ENCODE measurements around the gene DEAF1. TPM values are rescaled to one million over a fixed set of nuclear protein-coding genes. Genes with fewer than 3 reads are reported as not detected.

DEAF1 gene
- total and polyA plus RNA-seq, 2 of the 13 experiments (the other 11 are each of a cell fraction or from before 2014, with no cell fraction given), result 22.3 to 29.6 TPM

- TF ChIP-seq, protein P1, sequence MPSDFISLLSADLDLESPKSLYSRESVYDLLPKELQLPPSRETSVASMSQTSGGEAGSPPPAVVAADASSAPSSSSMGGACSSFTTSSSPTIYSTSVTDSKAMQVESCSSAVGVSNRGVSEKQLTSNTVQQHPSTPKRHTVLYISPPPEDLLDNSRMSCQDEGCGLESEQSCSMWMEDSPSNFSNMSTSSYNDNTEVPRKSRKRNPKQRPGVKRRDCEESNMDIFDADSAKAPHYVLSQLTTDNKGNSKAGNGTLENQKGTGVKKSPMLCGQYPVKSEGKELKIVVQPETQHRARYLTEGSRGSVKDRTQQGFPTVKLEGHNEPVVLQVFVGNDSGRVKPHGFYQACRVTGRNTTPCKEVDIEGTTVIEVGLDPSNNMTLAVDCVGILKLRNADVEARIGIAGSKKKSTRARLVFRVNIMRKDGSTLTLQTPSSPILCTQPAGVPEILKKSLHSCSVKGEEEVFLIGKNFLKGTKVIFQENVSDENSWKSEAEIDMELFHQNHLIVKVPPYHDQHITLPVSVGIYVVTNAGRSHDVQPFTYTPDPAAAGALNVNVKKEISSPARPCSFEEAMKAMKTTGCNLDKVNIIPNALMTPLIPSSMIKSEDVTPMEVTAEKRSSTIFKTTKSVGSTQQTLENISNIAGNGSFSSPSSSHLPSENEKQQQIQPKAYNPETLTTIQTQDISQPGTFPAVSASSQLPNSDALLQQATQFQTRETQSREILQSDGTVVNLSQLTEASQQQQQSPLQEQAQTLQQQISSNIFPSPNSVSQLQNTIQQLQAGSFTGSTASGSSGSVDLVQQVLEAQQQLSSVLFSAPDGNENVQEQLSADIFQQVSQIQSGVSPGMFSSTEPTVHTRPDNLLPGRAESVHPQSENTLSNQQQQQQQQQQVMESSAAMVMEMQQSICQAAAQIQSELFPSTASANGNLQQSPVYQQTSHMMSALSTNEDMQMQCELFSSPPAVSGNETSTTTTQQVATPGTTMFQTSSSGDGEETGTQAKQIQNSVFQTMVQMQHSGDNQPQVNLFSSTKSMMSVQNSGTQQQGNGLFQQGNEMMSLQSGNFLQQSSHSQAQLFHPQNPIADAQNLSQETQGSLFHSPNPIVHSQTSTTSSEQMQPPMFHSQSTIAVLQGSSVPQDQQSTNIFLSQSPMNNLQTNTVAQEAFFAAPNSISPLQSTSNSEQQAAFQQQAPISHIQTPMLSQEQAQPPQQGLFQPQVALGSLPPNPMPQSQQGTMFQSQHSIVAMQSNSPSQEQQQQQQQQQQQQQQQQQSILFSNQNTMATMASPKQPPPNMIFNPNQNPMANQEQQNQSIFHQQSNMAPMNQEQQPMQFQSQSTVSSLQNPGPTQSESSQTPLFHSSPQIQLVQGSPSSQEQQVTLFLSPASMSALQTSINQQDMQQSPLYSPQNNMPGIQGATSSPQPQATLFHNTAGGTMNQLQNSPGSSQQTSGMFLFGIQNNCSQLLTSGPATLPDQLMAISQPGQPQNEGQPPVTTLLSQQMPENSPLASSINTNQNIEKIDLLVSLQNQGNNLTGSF (CRISPR knock-in tag; IDR thresholded peaks at IDR 0.05), result peak; percentile 15; the same call in 1 of the 2 replicates
- TF ChIP-seq SP1 (IDR thresholded peaks at IDR 0.05), result no peak
- TF ChIP-seq SP1 (CRISPR knock-in tag; IDR thresholded peaks at IDR 0.05), result 0 out of 2 replicates have a peak, but pooled peaks have one; percentile 10
- no peak for TF ChIP-seq HNRNPK (IDR thresholded peaks at IDR 0.05; ENCODE audit: low read depth, low read length, poor library complexity, severe bottlenecking)
Observed at GRCh38 chr11:706439-706956, 11.5 kb upstream of the DEAF1 start (continued).

DNA sequence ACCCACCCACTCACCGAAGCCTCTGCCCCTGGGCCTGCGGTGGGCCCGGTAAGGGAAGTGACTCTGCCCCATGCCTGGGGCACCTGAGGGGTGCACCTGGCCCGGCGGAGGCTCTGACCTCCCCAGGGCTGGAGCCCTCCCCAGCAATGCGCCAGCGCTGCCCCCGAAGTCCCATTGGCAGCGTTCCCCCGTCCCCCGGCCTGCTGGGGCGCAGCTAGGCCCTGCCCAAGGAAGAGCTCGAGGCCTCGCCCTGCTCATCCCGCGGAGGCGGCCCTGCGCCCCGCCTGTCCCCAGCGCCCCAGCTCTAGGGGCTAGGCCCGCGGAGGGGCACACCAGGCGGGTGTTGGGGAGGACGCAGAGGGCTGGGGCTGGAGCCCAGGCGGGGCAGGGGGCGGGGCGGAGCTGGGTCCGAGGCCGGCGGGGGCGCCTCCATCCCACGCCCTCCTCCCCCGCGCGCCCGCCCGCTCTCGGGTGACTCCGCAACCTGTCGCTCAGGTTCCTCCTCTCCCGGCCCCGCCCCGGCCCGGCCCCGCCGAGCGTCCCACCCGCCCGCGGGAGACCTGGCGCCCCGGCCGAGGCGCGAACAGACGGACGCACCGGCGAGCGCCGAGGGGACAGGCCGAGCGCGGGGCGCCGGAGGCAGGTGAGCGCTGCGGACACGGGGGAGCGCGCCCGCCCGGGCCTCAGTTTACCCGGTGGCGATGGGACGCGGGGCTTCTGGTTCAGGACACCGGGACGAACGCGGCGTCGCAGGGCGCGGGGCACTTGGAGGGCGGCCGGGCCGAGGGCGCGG lies 10.8 kb upstream of the DEAF1 start, which contains the start of gene EPS8L2:
TSS of gene EPS8L2 (plus strand) at position 586 of the 793 bp plus-strand sequence. CDS start 3,177 bp downstream, outside the sequence.
- in situ Hi-C loops (cut with HindIII; ENCODE audit: extremely low pct_ligation_motif_present, low pct_unique_long_range_greater_than_20kb) (no loop called here), intact Hi-C loops (cut with micrococcal nuclease; ENCODE audit: unreplicated experiment) (loop anchor here (2.0 to 10.0 kb wide), 3 partner anchors 23 to 71 kb away; partner anchors contain the start of gene GATD1)
- FAIRE-seq (no peak), ATAC-seq (peak; percentile 22), DNase-seq (ENCODE audit: low spot score) (no peak)
- Histone ChIP-seq H3K9ac (ENCODE audit: insufficient read depth, low read depth, low read length) (peak within 1 kb of the TSS; percentile 92), H3K27me3 (ENCODE audit: control insufficient read depth in 1 of 2, insufficient read depth in 2 of 2, low read length in 2 of 2) (no peaks in the 10 kb centered on the region; a peak in 1 of 5 replicates), H4K20me1 (ENCODE audit: insufficient read depth, low read length) (0 out of 2 replicates have a peak, but pooled peaks cover 5% of the 10 kb centered on the region), H3K36me3 (replicated peaks in 1 of 2; ENCODE audit: control insufficient read depth in 1 of 2, insufficient read depth in 2 of 2, low read length in 2 of 2) (peaks cover 2 to 8% of the 10 kb centered on the region in 2 experiments; a peak in 4 of 5 replicates), H3K4me1 (ENCODE audit: insufficient read depth, low read length) (peaks cover 73% of the 10 kb centered on the region), H3K4me3 (replicated peaks in 1 of 3; ENCODE audit: insufficient read depth in 1 of 3, low read depth in 2 of 3, low read length in 3 of 3) (peak within 1 kb of the TSS; percentile 94 to 97 (median 96)), H3K4me2 (ENCODE audit: low read depth, low read length) (peak within 1 kb of the TSS; percentile 83), H3K9me3 (ENCODE audit: low read length) (no peaks in the 10 kb centered on the region), H2AFZ (ENCODE audit: low read length) (no peak within 1 kb of the TSS), H3K27ac (ENCODE audit: extremely low read length, insufficient read depth, low read length) (peak within 1 kb of the TSS; percentile 96), H3K79me2 (ENCODE audit: insufficient read depth, low read length) (peaks cover 42% of the 10 kb centered on the region)
- BruUV-seq (replicated peaks), result no TSS peak
- CTCF ChIA-PET (ENCODE audit: low intra/inter-chr PET ratio, low total read pairs), result no interaction called here
- POLR2A ChIA-PET, result interaction anchor here (1.4 to 7.9 kb wide), 13 partner anchors 9 to 350 kb away, joined by 3 to 203 read pairs (median 6); partner anchors contain the start of genes DEAF1, GATD1, PNPLA2 and RPLP2
- WGBS (ENCODE audit: low lambda C conversion rate), result no CpG with 5 or more reads among the region's 90 CpGs
- TF ChIP-seq NFE2 (CRISPR knock-in tag; IDR thresholded peaks at IDR 0.05), result no peak
- TF ChIP-seq PRDM15 (CRISPR knock-in tag; IDR thresholded peaks at IDR 0.05), result peak; percentile 30; the same call in 1 of the 2 replicates
- TF ChIP-seq FOXM1 (CRISPR knock-in tag; IDR thresholded peaks at IDR 0.05), result no peak
- TF ChIP-seq ZNF225 (CRISPR knock-in tag; IDR thresholded peaks at IDR 0.05), result 0 out of 2 replicates have a peak, but pooled peaks have one; percentile 58
- peak in 1 of 2 experiments; percentile 40; a peak in 2 of 4 replicates for TF ChIP-seq HMGXB4 (CRISPR knock-in tag; IDR thresholded peaks at IDR 0.05; ENCODE audit: borderline replicate concordance in 1 of 2, low read depth in 1 of 2)
